Keratinocyte (primary cell): Measurements from ENCODE around the gene AKR1E2. TPM values are rescaled to one million over a fixed set of nuclear protein-coding genes. Genes with fewer than 3 reads are reported as not detected.

Experiments used
- DNase-seq: peaks from one replicate; pipeline ENCODE4 v3.0.0-alpha.2; 2011; ENCODE audit warnings: low read depth, missing footprints, low spot score
- FAIRE-seq: peaks from 2 replicates; lab custom pipeline; 2011; peaks lifted over from hg19 to GRCh38; lab: Jason Lieb, UNC
- H2AFZ ChIP-seq: 2 replicates; pipeline ENCODE4 v1.6.0; 2012; ENCODE audit warnings: low read length, control low read depth, inconsistent platforms; ENCODE audit not compliant: control insufficient read depth
- H3K27ac ChIP-seq: 2 replicates; pipeline ENCODE4 v1.5.1; 2011; ENCODE audit warnings: low read length; ENCODE audit not compliant: control insufficient read depth, insufficient read depth
- H3K27me3 ChIP-seq: 3 replicates; pipeline ENCODE4 v1.6.0; 2011; ENCODE audit warnings: low read length; ENCODE audit not compliant: control insufficient read depth, insufficient read depth; ENCODE audit errors: extremely low read depth
- H3K36me3 ChIP-seq, 2 experiments: 2 replicates in 1 of 2; 3 replicates in 1 of 2; pipeline ENCODE4 v1.5.1; 2011; ENCODE audit warnings: low read length in 2 of 2, mild to moderate bottlenecking in 1 of 2; ENCODE audit not compliant: control insufficient read depth in 2 of 2, insufficient read depth in 2 of 2; ENCODE audit errors: extremely low read depth in 1 of 2
- H3K4me1 ChIP-seq: 3 replicates; pipeline ENCODE4 v1.5.1; 2011; ENCODE audit warnings: low read length; ENCODE audit not compliant: control insufficient read depth, insufficient read depth; ENCODE audit errors: extremely low read depth
- H3K4me2 ChIP-seq: 3 replicates; pipeline ENCODE4 v1.6.0; 2011; ENCODE audit warnings: low read depth, low read length; ENCODE audit not compliant: control insufficient read depth, insufficient read depth; ENCODE audit errors: extremely low read depth
- H3K4me3 ChIP-seq, 3 experiments: fragments of 200-600 bp in 1 of 3; sonication (generic) in 1 of 3; 2 replicates in 2 of 3; 3 replicates in 1 of 3; pipeline ENCODE4 v1.5.1; 2011 to 2016; ENCODE audit warnings: low read length in 3 of 3, mild to moderate bottlenecking in 3 of 3, control low read depth in 2 of 3, inconsistent platforms in 1 of 3, low read depth in 1 of 3, mixed read lengths in 1 of 3, mixed run types in 1 of 3, moderate library complexity in 1 of 3; ENCODE audit not compliant: control insufficient read depth in 2 of 3, insufficient read depth in 2 of 3; ENCODE audit errors: extremely low read depth in 1 of 3
- H3K79me2 ChIP-seq: 2 replicates; pipeline ENCODE4 v1.6.0; 2012; ENCODE audit warnings: low read length; ENCODE audit not compliant: control insufficient read depth, insufficient read depth
- H3K9ac ChIP-seq: 3 replicates; pipeline ENCODE4 v1.6.0; 2011; ENCODE audit warnings: low read length; ENCODE audit not compliant: control insufficient read depth, insufficient read depth; ENCODE audit errors: extremely low read depth
- H3K9me1 ChIP-seq: 3 replicates; pipeline ENCODE4 v1.6.0; 2011; ENCODE audit warnings: low read length; ENCODE audit not compliant: control insufficient read depth, insufficient read depth; ENCODE audit errors: extremely low read depth
- H3K9me3 ChIP-seq: 2 replicates; pipeline ENCODE4 v1.5.1; 2012; ENCODE audit warnings: low read depth, low read length; ENCODE audit not compliant: control insufficient read depth
- H4K20me1 ChIP-seq: 3 replicates; pipeline ENCODE4 v1.6.0; 2011; ENCODE audit warnings: low read length; ENCODE audit not compliant: control insufficient read depth, insufficient read depth; ENCODE audit errors: extremely low read depth
- CTCF ChIP-seq, 3 experiments: IDR thresholded peaks in 1 of 3; conservative IDR thresholded peaks in 1 of 3; optimal IDR thresholded peaks in 1 of 3; 2 replicates in 2 of 3; 3 replicates in 1 of 3; pipeline versions ENCODE3 to v1.5.1; 2011; ENCODE audit warnings: low read length in 3 of 3, mild to moderate bottlenecking in 3 of 3, moderate library complexity in 2 of 3, control low read depth in 1 of 3, inconsistent platforms in 1 of 3; ENCODE audit not compliant: insufficient read depth in 2 of 3; ENCODE audit errors: extremely low read depth in 1 of 3
- EZH2 ChIP-seq: IDR thresholded peaks from one replicate; pipeline ENCODE4 v1.6.1; 2012; ENCODE audit warnings: inconsistent platforms, mild to moderate bottlenecking, low read length, moderate library complexity
- dilution Hi-C: fragments of 300-500 bp; cut with MboI; formaldehyde crosslinking; loops from one replicate; pipeline ENCODE4 v1.7.0; 2020; ENCODE audit warnings: low sequenced_read_pairs; ENCODE audit not compliant: extremely low pct_ligation_motif_present
- polyA plus RNA-seq, 5 experiments: library from polyadenylated mRNA; depleted of rRNA in 3 of 5; stranded (reverse) in 3 of 5; stranded (forward) in 1 of 5; unstranded in 1 of 5; fragments of >200 nt; gene quantifications; 1 replicate in 1 of 5; 2 replicates in 3 of 5; 3 replicates in 1 of 5; pipeline versions ENCODE4 v1.2.1 to v1.2.3, GENCODE V29; 2011 to 2012; ENCODE audit warnings: missing spikeins in 2 of 5, low read depth in 1 of 5, low replicate concordance in 1 of 5

The AKR1E2 gene
- polyA plus RNA-seq, 1 donor (not counting 4 experiments of a cell fraction or from before 2014, with no cell fraction given): 1.9 TPM

- H3K4me1 ChIP-seq: peaks cover 18% of the 10 kb centered on the region
- no peak overlapping the region for H3K9ac ChIP-seq
- no peaks in the 10 kb centered on the region for H3K79me2 ChIP-seq
- no peak for DNase-seq
- no peak for FAIRE-seq
- H3K27ac ChIP-seq: no peak overlapping the region
- no peak overlapping the region for H3K4me2 ChIP-seq
- no peaks in the 10 kb centered on the region for H3K36me3 ChIP-seq
- H3K9me3 ChIP-seq: no peaks in the 10 kb centered on the region
- TF ChIP-seq CTCF (optimal IDR thresholded peaks at IDR 0.05 in 1 of 3, IDR thresholded peaks at IDR 0.05 in 1 of 3, conservative IDR thresholded peaks at IDR 0.05 in 1 of 3; ENCODE audit: extremely low read depth in 1 of 3, insufficient read depth in 2 of 3, low read length in 3 of 3) (no peak), EZH2 (no peak)
- no peaks in the 10 kb centered on the region for H4K20me1 ChIP-seq
- H3K27me3 ChIP-seq: no peaks in the 10 kb centered on the region
- no peak overlapping the region for H2AFZ ChIP-seq
- H3K9me1 ChIP-seq: no peaks in the 10 kb centered on the region
- dilution Hi-C loops: no loop called here
- H3K4me3 ChIP-seq: no peak overlapping the region
Measured at GRCh38 chr10:4810092-4810491, 15.9 kb upstream of the AKR1E2 start.

- no peaks in the 10 kb centered on the region for H4K20me1 ChIP-seq
- H3K27ac ChIP-seq: no peak overlapping the region
- TF ChIP-seq EZH2 (no peak), CTCF (optimal IDR thresholded peaks at IDR 0.05 in 1 of 3, IDR thresholded peaks at IDR 0.05 in 1 of 3, conservative IDR thresholded peaks at IDR 0.05 in 1 of 3; ENCODE audit: extremely low read depth in 1 of 3, insufficient read depth in 2 of 3, low read length in 3 of 3) (no peak)
- H3K4me3 ChIP-seq: no peak overlapping the region
- no peaks in the 10 kb centered on the region for H3K9me1 ChIP-seq
- H3K4me1 ChIP-seq: peaks cover 18% of the 10 kb centered on the region
- H3K79me2 ChIP-seq: no peaks in the 10 kb centered on the region
- dilution Hi-C loops: no loop called here
- FAIRE-seq (no peak), DNase-seq (no peak)
- H3K9ac ChIP-seq: no peak overlapping the region
- H3K36me3 ChIP-seq: no peaks in the 10 kb centered on the region
- H2AFZ ChIP-seq: no peak overlapping the region
- H3K4me2 ChIP-seq: no peak overlapping the region
- no peaks in the 10 kb centered on the region for H3K9me3 ChIP-seq
- H3K27me3 ChIP-seq: no peaks in the 10 kb centered on the region
Measured at GRCh38 chr10:4812046-4812445, 14.0 kb upstream of the AKR1E2 start.
